ENCODE data around the gene CDK5R1. TPM values are rescaled to one million over a fixed set of nuclear protein-coding genes. Genes with fewer than 3 reads are reported as not detected.

CDK5R1 gene
- total RNA-seq, 1 donor from 2014 or later, result 1.8 TPM

GRCh38 chr17:32495359-32496231 lies 8.8 kb downstream of the CDK5R1 start:
- H3K4me1 Mint-ChIP-seq (ENCODE audit: unreplicated experiment), result peaks cover 11% of the 10 kb centered on the region
- H3K4me3 Mint-ChIP-seq (ENCODE audit: unreplicated experiment), result no peak overlapping the region
- H3K27me3 Mint-ChIP-seq (ENCODE audit: unreplicated experiment), result no peaks in the 10 kb centered on the region
- DNase-seq (ENCODE audit: extremely low spot score, unreplicated experiment), result no peak
- H3K9me3 Mint-ChIP-seq (ENCODE audit: unreplicated experiment), result no peaks in the 10 kb centered on the region
- H3K27ac Mint-ChIP-seq (ENCODE audit: unreplicated experiment), result no peak overlapping the region
- TF ChIP-seq, protein P1, sequence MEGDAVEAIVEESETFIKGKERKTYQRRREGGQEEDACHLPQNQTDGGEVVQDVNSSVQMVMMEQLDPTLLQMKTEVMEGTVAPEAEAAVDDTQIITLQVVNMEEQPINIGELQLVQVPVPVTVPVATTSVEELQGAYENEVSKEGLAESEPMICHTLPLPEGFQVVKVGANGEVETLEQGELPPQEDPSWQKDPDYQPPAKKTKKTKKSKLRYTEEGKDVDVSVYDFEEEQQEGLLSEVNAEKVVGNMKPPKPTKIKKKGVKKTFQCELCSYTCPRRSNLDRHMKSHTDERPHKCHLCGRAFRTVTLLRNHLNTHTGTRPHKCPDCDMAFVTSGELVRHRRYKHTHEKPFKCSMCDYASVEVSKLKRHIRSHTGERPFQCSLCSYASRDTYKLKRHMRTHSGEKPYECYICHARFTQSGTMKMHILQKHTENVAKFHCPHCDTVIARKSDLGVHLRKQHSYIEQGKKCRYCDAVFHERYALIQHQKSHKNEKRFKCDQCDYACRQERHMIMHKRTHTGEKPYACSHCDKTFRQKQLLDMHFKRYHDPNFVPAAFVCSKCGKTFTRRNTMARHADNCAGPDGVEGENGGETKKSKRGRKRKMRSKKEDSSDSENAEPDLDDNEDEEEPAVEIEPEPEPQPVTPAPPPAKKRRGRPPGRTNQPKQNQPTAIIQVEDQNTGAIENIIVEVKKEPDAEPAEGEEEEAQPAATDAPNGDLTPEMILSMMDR (IDR thresholded peaks at IDR 0.05), result no peak
- no peaks in the 10 kb centered on the region for H3K36me3 Mint-ChIP-seq (ENCODE audit: unreplicated experiment)

DNA sequence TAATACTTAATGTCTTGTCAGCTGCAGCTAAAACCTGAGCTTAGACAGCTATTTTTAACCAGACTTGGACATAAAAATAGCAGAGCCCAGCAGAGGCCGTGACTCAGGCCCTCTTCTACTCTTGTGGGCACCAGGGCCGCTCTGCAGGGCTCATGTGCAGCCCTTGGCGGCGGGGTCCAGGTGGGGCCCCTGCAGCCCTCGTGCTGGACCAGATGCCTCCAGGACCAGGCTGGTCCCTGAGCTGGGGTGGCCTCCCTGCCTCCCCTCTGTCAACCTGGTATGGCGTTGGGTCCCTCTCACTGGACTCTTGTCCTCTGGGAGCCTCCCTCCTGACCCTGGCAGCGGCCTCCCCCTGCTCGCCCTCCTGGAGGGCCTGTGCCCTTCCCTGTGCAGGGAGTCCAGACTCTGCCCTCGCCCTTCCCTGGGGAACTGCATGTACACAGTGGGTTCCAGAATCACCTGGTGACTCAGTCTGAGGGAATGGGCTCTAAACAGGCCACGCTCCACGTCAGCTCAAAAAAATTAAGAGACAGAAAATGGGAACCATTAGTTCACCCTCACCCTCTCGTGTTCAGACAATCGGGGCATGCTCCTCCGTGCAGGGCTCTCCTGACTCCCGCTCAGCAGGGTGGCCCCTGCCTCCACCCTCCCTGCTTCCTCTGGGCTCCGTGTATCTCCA lies 9.7 kb downstream of the CDK5R1 start:
- Mint-ChIP-seq H3K4me3 (ENCODE audit: unreplicated experiment) (no peak overlapping the region), H3K4me1 (ENCODE audit: unreplicated experiment) (peaks cover 11% of the 10 kb centered on the region), H3K9me3 (ENCODE audit: unreplicated experiment) (no peaks in the 10 kb centered on the region), H3K27me3 (ENCODE audit: unreplicated experiment) (no peaks in the 10 kb centered on the region), H3K36me3 (ENCODE audit: unreplicated experiment) (no peaks in the 10 kb centered on the region), H3K27ac (ENCODE audit: unreplicated experiment) (no peak overlapping the region)
- TF ChIP-seq, protein P1 (IDR thresholded peaks at IDR 0.05), result no peak
- no peak for DNase-seq (ENCODE audit: extremely low spot score, unreplicated experiment)

- Mint-ChIP-seq H3K9me3 (ENCODE audit: unreplicated experiment) (peaks cover 3% of the 10 kb centered on the region), H3K27ac (ENCODE audit: unreplicated experiment) (no peak overlapping the region), H3K36me3 (ENCODE audit: unreplicated experiment) (no peaks in the 10 kb centered on the region), H3K4me3 (ENCODE audit: unreplicated experiment) (no peak overlapping the region), H3K27me3 (ENCODE audit: unreplicated experiment) (no peaks in the 10 kb centered on the region), H3K4me1 (ENCODE audit: unreplicated experiment) (peaks cover 11% of the 10 kb centered on the region)
- TF ChIP-seq, protein P1 (IDR thresholded peaks at IDR 0.05), result no peak
- DNase-seq (ENCODE audit: extremely low spot score, unreplicated experiment), result no peak
These were observed 10.8 kb downstream of the CDK5R1 start for GRCh38 chr17:32497431-32498205.

DNA sequence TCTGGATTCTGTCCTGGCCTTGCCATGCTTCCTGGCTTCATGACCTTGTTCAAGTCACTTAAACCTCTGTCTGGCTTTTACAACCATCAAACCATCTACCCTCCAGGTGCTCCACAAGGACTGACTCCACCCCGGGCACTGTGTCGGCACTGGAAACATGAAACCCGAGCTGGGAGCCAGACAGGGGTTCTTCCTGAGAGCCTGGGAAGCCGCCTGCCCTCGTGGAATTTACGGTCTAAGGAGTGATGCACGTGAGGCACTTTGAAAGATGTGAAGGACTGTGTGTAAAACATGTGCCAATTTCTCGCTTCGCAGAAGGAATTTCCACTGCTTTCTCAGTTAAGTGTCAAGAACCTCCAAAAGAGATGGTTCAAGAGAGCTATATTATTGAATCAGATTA lies 11.6 kb downstream of the CDK5R1 start:
- TF ChIP-seq, protein P1 (IDR thresholded peaks at IDR 0.05), result no peak
- H3K9me3 Mint-ChIP-seq (ENCODE audit: unreplicated experiment), result peaks cover 3% of the 10 kb centered on the region
- H3K27ac Mint-ChIP-seq (ENCODE audit: unreplicated experiment), result no peak overlapping the region

More for the DNA sequence above, 11.6 kb downstream of the CDK5R1 start:
- Mint-ChIP-seq H3K4me3 (ENCODE audit: unreplicated experiment) (no peak overlapping the region), H3K4me1 (ENCODE audit: unreplicated experiment) (peaks cover 11% of the 10 kb centered on the region), H3K36me3 (ENCODE audit: unreplicated experiment) (no peaks in the 10 kb centered on the region), H3K27me3 (ENCODE audit: unreplicated experiment) (no peaks in the 10 kb centered on the region)
- no peak for DNase-seq (ENCODE audit: extremely low spot score, unreplicated experiment)

All from osteocyte (in vitro differentiated cells).